HCT116 (cell line): ENCODE data around the gene MSI2. TPM values are rescaled to one million over a fixed set of nuclear protein-coding genes. Genes with fewer than 3 reads are reported as not detected.

ENCODE experiments used
- ATAC-seq: fragments of 200-7000 bp; cut with Tn5 transposase; 2 replicates; pipeline ENCODE4 v1.9.1; 2020; ENCODE audit warnings: mild to moderate bottlenecking, moderate library complexity
- BruUV-seq: library from RNA; stranded (reverse); fragments of 400-500 nt; replicated peaks from 2 replicates; lab custom pipeline; 2021; lab: Mats Ljungman, UMichigan
- CTCF ChIA-PET: fragments of 300-600 bp; sonication (Branson Sonifier 250); formaldehyde crosslinking; loops from one replicate; lab custom pipeline; 2021; ENCODE audit warnings: antibody characterized with exemption; lab: Charles Lee
- POLR2A ChIA-PET: fragments of 300-600, 350-600 bp; sonication (Branson Sonifier 250); formaldehyde crosslinking; loops from one replicate; lab custom pipeline; 2021; ENCODE audit warnings: antibody characterized with exemption; lab: Charles Lee
- RAD21 ChIA-PET, 2 experiments: fragments of 300-600 bp; sonication (Branson Sonifier 250); formaldehyde crosslinking; loops; one replicate each; lab custom pipeline; 2023; ENCODE audit warnings: low total read pairs in 2 of 2; ENCODE audit not compliant: uncharacterized antibody in 2 of 2, unreplicated experiment in 2 of 2, low non-redundant PET in 1 of 2; lab: Charles Lee
- DNase-seq: peaks from one replicate; pipeline ENCODE4 v3.0.0-alpha.2; 2010; ENCODE audit warnings: low read depth, low spot score
- H2AFZ ChIP-seq: fragments of 200-600 bp; shearing (Covaris generic), sonication (generic); 2 replicates; pipeline ENCODE4 v1.6.1; 2017; ENCODE audit warnings: low read depth, mixed run types, mixed read lengths, antibody characterized with exemption, low read length; ENCODE audit not compliant: poor library complexity, severe bottlenecking
- H3K27ac ChIP-seq: 2 replicates; pipeline ENCODE4 v1.5.1; 2012; ENCODE audit warnings: low read depth, low read length
- H3K27me3 ChIP-seq: fragments of 200-600 bp; sonication (generic); 2 replicates; pipeline ENCODE4 v1.6.1; 2016; ENCODE audit warnings: mixed run types, low read length, mixed read lengths; ENCODE audit not compliant: insufficient read depth
- H3K36me3 ChIP-seq, 2 experiments: fragments of 200-500 bp in 1 of 2; fragments of 200-600 bp in 1 of 2; sonication (Bioruptor generic) in 1 of 2; sonication (generic) in 1 of 2; 2 replicates each; pipeline versions ENCODE4 v1.5.1 to v1.6.1; 2014 to 2016; ENCODE audit warnings: low read length in 2 of 2, inconsistent platforms in 1 of 2, mixed read lengths in 1 of 2, mixed run types in 1 of 2; ENCODE audit not compliant: insufficient read depth in 2 of 2, control insufficient read depth in 1 of 2
- H3K4me1 ChIP-seq, 2 experiments: fragments of 200-600 bp in 1 of 2; sonication (generic) in 1 of 2; 2 replicates each; pipeline versions ENCODE4 v1.5.1 to v1.6.1; 2012 to 2017; ENCODE audit warnings: low read length in 2 of 2, inconsistent platforms in 1 of 2, mild to moderate bottlenecking in 1 of 2, mixed read lengths in 1 of 2, mixed run types in 1 of 2, moderate library complexity in 1 of 2; ENCODE audit not compliant: insufficient read depth in 2 of 2, control insufficient read depth in 1 of 2
- H3K4me2 ChIP-seq: fragments of 200-600 bp; sonication (generic); 2 replicates; pipeline ENCODE4 v1.6.1; 2017; ENCODE audit warnings: mixed run types, low read length, mixed read lengths
- H3K4me3 ChIP-seq, 2 experiments: fragments of 200-600 bp in 1 of 2; sonication (generic) in 1 of 2; replicated peaks in 1 of 2; 2 replicates each; pipeline ENCODE4 v1.5.1; 2011 to 2016; ENCODE audit warnings: low read length in 2 of 2, control low read depth in 1 of 2, low read depth in 1 of 2, mild to moderate bottlenecking in 1 of 2, mixed read lengths in 1 of 2, mixed run types in 1 of 2
- H3K79me2 ChIP-seq: fragments of 200-600 bp; sonication (generic); 2 replicates; pipeline ENCODE4 v1.6.1; 2017; ENCODE audit warnings: mild to moderate bottlenecking, mixed run types, low read length, moderate library complexity, mixed read lengths; ENCODE audit not compliant: insufficient read depth
- H3K9ac ChIP-seq: fragments of 200-600 bp; sonication (generic); 2 replicates; pipeline ENCODE4 v1.6.1; 2016; ENCODE audit warnings: low read length, mixed read lengths
- H3K9me2 ChIP-seq: fragments of 200-600 bp; sonication (generic), shearing (Covaris generic); 2 replicates; pipeline ENCODE4 v1.6.1; 2017; ENCODE audit warnings: mixed run types, mild to moderate bottlenecking, moderate library complexity; ENCODE audit not compliant: insufficient read depth
- H3K9me3 ChIP-seq, 2 experiments: fragments of 200-500 bp in 1 of 2; fragments of 200-600 bp in 1 of 2; sonication (Bioruptor generic) in 1 of 2; sonication (generic) in 1 of 2; 2 replicates each; pipeline ENCODE4 v1.6.1; 2014 to 2017; ENCODE audit warnings: low read length in 2 of 2, mixed read lengths in 2 of 2, inconsistent platforms in 1 of 2, low read depth in 1 of 2, mild to moderate bottlenecking in 1 of 2, mixed run types in 1 of 2, moderate library complexity in 1 of 2; ENCODE audit not compliant: control insufficient read depth in 1 of 2, insufficient read depth in 1 of 2
- H4K20me1 ChIP-seq: fragments of 200-600 bp; sonication (generic), shearing (Covaris generic); 2 replicates; pipeline ENCODE4 v1.6.1; 2017; ENCODE audit warnings: mixed run types, mild to moderate bottlenecking, moderate library complexity; ENCODE audit not compliant: insufficient read depth
- CEBPB ChIP-seq: IDR thresholded peaks from 2 replicates; pipeline ENCODE4 v1.6.1; 2012; ENCODE audit warnings: low read depth
- ELF1 ChIP-seq: IDR thresholded peaks from 2 replicates; pipeline ENCODE4 v1.6.1; 2012; ENCODE audit warnings: low read depth, borderline replicate concordance
- EZH2 ChIP-seq: fragments of 200-600 bp; sonication (generic); IDR thresholded peaks from 2 replicates; pipeline ENCODE4 v1.6.1; 2017; ENCODE audit warnings: antibody characterized with exemption, mixed run types
- FOSL1 ChIP-seq: IDR thresholded peaks from 2 replicates; pipeline ENCODE4 v1.6.1; 2012; ENCODE audit warnings: low read depth
- RAD21 ChIP-seq: IDR thresholded peaks from 2 replicates; pipeline ENCODE4 v1.6.1; 2012; ENCODE audit warnings: low read depth, mild to moderate bottlenecking
- SP1 ChIP-seq: IDR thresholded peaks from 2 replicates; pipeline ENCODE4 v1.6.1; 2012; ENCODE audit warnings: low read depth
- TCF7L2 ChIP-seq: IDR thresholded peaks from 2 replicates; pipeline ENCODE4 v1.7.0; 2011; ENCODE audit warnings: borderline replicate concordance, inconsistent platforms; ENCODE audit not compliant: insufficient read depth, insufficient read length; ENCODE audit errors: extremely low read depth
- ZBTB33 ChIP-seq: IDR thresholded peaks from 2 replicates; pipeline ENCODE4 v1.6.1; 2011; ENCODE audit warnings: mild to moderate bottlenecking, low read length, moderate library complexity; ENCODE audit not compliant: insufficient replicate concordance; ENCODE audit errors: extremely low read depth
- ZNF274 ChIP-seq: fragments of 200-500 bp; sonication (Bioruptor generic); IDR thresholded peaks from 2 replicates; pipeline ENCODE4 v1.6.1; 2014; ENCODE audit warnings: mild to moderate bottlenecking, low read depth, low read length, inconsistent platforms
- intact Hi-C: fragments of 100-400 bp; cut with micrococcal nuclease; formaldehyde crosslinking; loops from 2 replicates; pipeline ENCODE4 v1.10.0; 2022
- total RNA-seq: library from RNA; stranded (reverse); gene quantifications from one replicate; pipeline ENCODE4 v1.2.1, GENCODE V29; 2021; ENCODE audit not compliant: unreplicated experiment

The MSI2 gene
- total RNA-seq, 1 experiment from 2014 or later, result 137 TPM

DNA sequence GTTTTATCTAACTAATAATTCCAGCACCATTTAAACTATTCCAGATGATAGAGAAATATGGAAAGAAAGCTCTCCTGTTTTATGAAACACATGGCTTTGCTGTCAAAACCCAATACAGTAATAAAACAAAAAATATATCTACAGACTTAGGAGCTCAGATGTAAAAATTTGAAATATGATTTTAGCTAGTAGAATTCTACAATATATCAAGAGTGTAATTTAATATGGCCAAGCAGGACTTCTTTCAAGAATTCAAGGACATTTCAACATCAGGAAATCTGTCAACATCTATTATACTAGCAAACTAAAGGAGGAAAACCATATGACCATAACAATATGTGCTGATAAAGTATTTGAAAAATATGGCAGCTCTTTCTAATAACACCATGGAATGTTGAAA, 431.3 kb downstream of the MSI2 start:
- DNase-seq, result no peak
- no peak for ATAC-seq
- Histone ChIP-seq H3K27me3 (no peaks in the 10 kb centered on the region), H3K4me2 (no peak overlapping the region), H3K79me2 (no peaks in the 10 kb centered on the region), H3K4me1 (no peaks in the 10 kb centered on the region; a peak in 1 of 4 replicates), H3K4me3 (no peak overlapping the region), H3K27ac (no peak overlapping the region), H2AFZ (no peak overlapping the region), H3K36me3 (no peaks in the 10 kb centered on the region), H3K9ac (no peak overlapping the region), H4K20me1 (no peaks in the 10 kb centered on the region), H3K9me3 (no peaks in the 10 kb centered on the region), H3K9me2 (no peaks in the 10 kb centered on the region)
- RAD21 ChIA-PET, result no interaction called here
- TF ChIP-seq CEBPB (no peak), SP1 (no peak), ELF1 (no peak), EZH2 (no peak), ZNF274 (no peak), FOSL1 (no peak), ZBTB33 (no peak), RAD21 (no peak), TCF7L2 (no peak)
- BruUV-seq, result no TSS peak
- CTCF ChIA-PET, result interaction anchor here (0.8 to 1.7 kb wide), 3 partner anchors 16 to 443 kb away, joined by 3 to 20 read pairs (median 4); no protein-coding TSS in a partner anchor
- POLR2A ChIA-PET, result no interaction called here
- intact Hi-C loops, result no loop called here
